ENCODE results near the gene FAM114A1.

- no peak for TF ChIP-seq CTCF (IDR thresholded peaks at IDR 0.05)
- TF ChIP-seq ZFX (IDR thresholded peaks at IDR 0.05; ENCODE audit: borderline replicate concordance): no peak
These were observed at the start of gene FAM114A1 for GRCh38 chr4:38867478-38868058.
